Natural killer cell (primary cell): ENCODE data around the gene RBMS3. TPM values are rescaled to one million over a fixed set of nuclear protein-coding genes. Genes with fewer than 3 reads are reported as not detected.

Source experiments
- ATAC-seq, 3 donors: fragments of 150-1000 bp in 2 of 3; fragments of 200-7000 bp in 1 of 3; cut with Tn5 transposase; 1 replicate in 1 of 3; 2 replicates in 2 of 3; pipeline ENCODE4 v1.10.0; 2021; ENCODE audit warnings: mild to moderate bottlenecking in 2 of 3, moderate library complexity in 2 of 3
- DNase-seq, 2 donors: peaks; one replicate each; pipeline versions ENCODE4 v3.0.0 to v3.0.0-alpha.2; 2013 to 2021; ENCODE audit warnings: mixed read lengths in 1 of 2
- H3K27ac ChIP-seq: one replicate; pipeline ENCODE4 v1.5.1; 2013; ENCODE audit warnings: mild to moderate bottlenecking, low read length
- H3K27me3 ChIP-seq: one replicate; pipeline ENCODE4 v1.6.1; 2013; ENCODE audit warnings: low read length; ENCODE audit not compliant: control insufficient read depth, insufficient read depth
- H3K36me3 ChIP-seq: one replicate; pipeline ENCODE4 v1.6.1; 2013; ENCODE audit warnings: low read length; ENCODE audit not compliant: control insufficient read depth, insufficient read depth
- H3K4me1 ChIP-seq: one replicate; pipeline ENCODE4 v1.6.1; 2013; ENCODE audit warnings: low read length; ENCODE audit not compliant: control insufficient read depth, insufficient read depth
- H3K4me3 ChIP-seq: one replicate; pipeline ENCODE4 v1.5.1; 2013; ENCODE audit warnings: low read length
- H3K9me3 ChIP-seq: one replicate; pipeline ENCODE4 v1.6.1; 2013; ENCODE audit warnings: low read length; ENCODE audit not compliant: control insufficient read depth, insufficient read depth
- H3K27ac Mint-ChIP-seq, 2 donors: one replicate each; pipeline ENCODE4 v1.8.0; 2022; ENCODE audit warnings: mild to moderate bottlenecking in 2 of 2, mixed read lengths in 2 of 2, moderate library complexity in 1 of 2
- H3K27me3 Mint-ChIP-seq, 2 donors: one replicate each; pipeline ENCODE4 v1.8.0; 2022; ENCODE audit warnings: low read depth in 2 of 2, mixed read lengths in 2 of 2
- H3K36me3 Mint-ChIP-seq: one replicate; pipeline ENCODE4 v1.8.0; 2022; ENCODE audit warnings: mixed read lengths
- H3K4me1 Mint-ChIP-seq, 2 donors: one replicate each; pipeline ENCODE4 v1.8.0; 2022; ENCODE audit warnings: mixed read lengths in 2 of 2
- H3K4me3 Mint-ChIP-seq: one replicate; pipeline ENCODE4 v1.8.0; 2022; ENCODE audit warnings: mild to moderate bottlenecking, moderate library complexity, mixed read lengths
- H3K9me3 Mint-ChIP-seq, 2 donors: one replicate each; pipeline ENCODE4 v1.8.0; 2022; ENCODE audit warnings: mixed read lengths in 2 of 2
- CTCF ChIP-seq: fragments of 200-600 bp; IDR thresholded peaks from one replicate; pipeline ENCODE4 v1.8.0; 2022; ENCODE audit warnings: antibody characterized with exemption
- WGBS: methylation state at CpG from one replicate; pipeline ENCODE4 v1.1.7; 2013; ENCODE audit warnings: missing lambda C conversion rate; ENCODE audit not compliant: insufficient coverage; 5-methylcytosine and 5-hydroxymethylcytosine counted together
- intact Hi-C: fragments of 100-400 bp; cut with micrococcal nuclease; formaldehyde crosslinking; loops from one replicate; pipeline ENCODE4 v1.14.2; 2022
- total RNA-seq, 4 donors: library from RNA; stranded (reverse); fragments of 120-200 nt in 1 of 4; gene quantifications; one replicate each; pipeline versions ENCODE4 v1.2.3 to v1.2.4, GENCODE V29; 2013 to 2022

Gene RBMS3
- total RNA-seq, 3 donors from 2014 or later (not counting 1 experiment from before 2014, with no cell fraction given) = 0.16 TPM; not detected in 2

- no peaks in the 10 kb centered on the region for H3K4me1 Mint-ChIP-seq
- no peak for ATAC-seq
- H3K9me3 ChIP-seq = no peaks in the 10 kb centered on the region
- no peak overlapping the region for H3K4me3 ChIP-seq
- H3K27ac ChIP-seq = no peak overlapping the region
- H3K9me3 Mint-ChIP-seq = peaks cover 0 to 5% of the 10 kb centered on the region in 2 donors
- H3K4me1 ChIP-seq = no peaks in the 10 kb centered on the region
- no peak overlapping the region for H3K4me3 Mint-ChIP-seq
- no peak for TF ChIP-seq CTCF
- 100% methylated on average over 2 of the region's 3 CpGs for WGBS
- no peaks in the 10 kb centered on the region for H3K36me3 Mint-ChIP-seq
- no peak for DNase-seq
- H3K36me3 ChIP-seq = no peaks in the 10 kb centered on the region
- no peaks in the 10 kb centered on the region for H3K27me3 ChIP-seq
- H3K27ac Mint-ChIP-seq = no peak overlapping the region
- intact Hi-C loops = no loop called here
- H3K27me3 Mint-ChIP-seq = no peaks in the 10 kb centered on the region
Observed at GRCh38 chr3:29334706-29335105, 53.8 kb downstream of the RBMS3 start.

- 71% methylated on average over 5 of the region's 6 CpGs for WGBS
- Mint-ChIP-seq H3K4me1 (no peaks in the 10 kb centered on the region), H3K4me3 (no peak overlapping the region), H3K27ac (no peak overlapping the region), H3K27me3 (no peaks in the 10 kb centered on the region), H3K9me3 (peaks cover 0 to 5% of the 10 kb centered on the region in 2 donors), H3K36me3 (no peaks in the 10 kb centered on the region)
- DNase-seq (no peak), ATAC-seq (no peak)
- intact Hi-C loops = no loop called here
- H3K27ac ChIP-seq = no peak overlapping the region
- H3K4me1 ChIP-seq = no peaks in the 10 kb centered on the region
- no peaks in the 10 kb centered on the region for H3K36me3 ChIP-seq
- no peaks in the 10 kb centered on the region for H3K9me3 ChIP-seq
- no peaks in the 10 kb centered on the region for H3K27me3 ChIP-seq
- no peak overlapping the region for H3K4me3 ChIP-seq
- no peak for TF ChIP-seq CTCF
Observed at GRCh38 chr3:29335438-29335837, 54.6 kb downstream of the RBMS3 start.

GRCh38 chr3:29335943-29336342 lies 55.1 kb downstream of the RBMS3 start:
- no peaks in the 10 kb centered on the region for H3K27me3 ChIP-seq
- no peaks in the 10 kb centered on the region for H3K4me1 Mint-ChIP-seq
- intact Hi-C loops = no loop called here

More at GRCh38 chr3:29335943-29336342, 55.1 kb downstream of the RBMS3 start:
- no peaks in the 10 kb centered on the region for H3K4me1 ChIP-seq
- H3K36me3 Mint-ChIP-seq = no peaks in the 10 kb centered on the region
- WGBS = 80% methylated on average over 3 of the region's 4 CpGs
- ATAC-seq = no peak
- H3K27ac ChIP-seq = no peak overlapping the region
- H3K27me3 Mint-ChIP-seq = no peaks in the 10 kb centered on the region
- no peak for TF ChIP-seq CTCF
- H3K9me3 ChIP-seq = no peaks in the 10 kb centered on the region
- H3K4me3 Mint-ChIP-seq = no peak overlapping the region
- H3K9me3 Mint-ChIP-seq = peaks cover 0 to 5% of the 10 kb centered on the region in 2 donors
- H3K36me3 ChIP-seq = no peaks in the 10 kb centered on the region
- DNase-seq = no peak
- H3K4me3 ChIP-seq = no peak overlapping the region
- H3K27ac Mint-ChIP-seq = no peak overlapping the region
